Stomach (tissue), 4 donors: ENCODE data around the gene TGIF1.

ENCODE experiments used
- POLR2A ChIP-seq, 4 donors: fragments of 450-650 bp; IDR thresholded peaks; one replicate each; pipeline ENCODE4 v1.6.1; 2016; ENCODE audit warnings: antibody characterized with exemption in 4 of 4, control low read depth in 2 of 4, mild to moderate bottlenecking in 1 of 4, moderate library complexity in 1 of 4
- POLR2AphosphoS5 ChIP-seq, 3 donors: sonication (generic); formaldehyde crosslinking; IDR thresholded peaks; one replicate each; pipeline ENCODE4 v1.6.1; 2016; ENCODE audit warnings: antibody characterized with exemption in 3 of 3
- TF ChIP-seq, protein P1 (sequence below), 7 experiments: fragments of 450-650 bp in 4 of 7; fragments of 200-600 bp in 3 of 7; sonication (generic) in 3 of 7; IDR thresholded peaks; one replicate each; pipeline ENCODE4 v1.5.1; 2016 to 2019; ENCODE audit warnings: antibody characterized with exemption in 7 of 7, control low read depth in 2 of 7, mild to moderate bottlenecking in 1 of 7

DNA sequence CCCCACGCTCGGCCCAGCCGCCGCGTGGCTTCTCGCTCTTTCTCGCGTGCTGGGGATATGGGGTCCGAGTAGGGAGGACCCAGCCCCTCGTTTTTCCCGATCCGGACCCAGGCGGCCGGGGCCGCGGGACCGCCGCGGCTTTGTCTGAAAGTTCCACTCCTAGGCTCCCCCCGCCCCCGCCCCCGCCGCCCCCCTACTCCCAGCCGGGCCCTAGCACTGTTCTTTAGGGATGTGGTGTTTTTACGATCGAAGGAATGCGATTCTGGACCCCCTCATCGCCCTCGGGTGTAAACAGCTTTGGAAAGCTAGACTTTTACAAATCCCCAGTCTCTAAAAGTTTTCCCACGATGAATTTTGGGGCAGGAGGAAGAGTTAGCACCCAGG is 819 bp downstream of the TGIF1 start:
- no peak for TF ChIP-seq POLR2AphosphoS5 (IDR thresholded peaks at IDR 0.05)
- TF ChIP-seq, protein P1, sequence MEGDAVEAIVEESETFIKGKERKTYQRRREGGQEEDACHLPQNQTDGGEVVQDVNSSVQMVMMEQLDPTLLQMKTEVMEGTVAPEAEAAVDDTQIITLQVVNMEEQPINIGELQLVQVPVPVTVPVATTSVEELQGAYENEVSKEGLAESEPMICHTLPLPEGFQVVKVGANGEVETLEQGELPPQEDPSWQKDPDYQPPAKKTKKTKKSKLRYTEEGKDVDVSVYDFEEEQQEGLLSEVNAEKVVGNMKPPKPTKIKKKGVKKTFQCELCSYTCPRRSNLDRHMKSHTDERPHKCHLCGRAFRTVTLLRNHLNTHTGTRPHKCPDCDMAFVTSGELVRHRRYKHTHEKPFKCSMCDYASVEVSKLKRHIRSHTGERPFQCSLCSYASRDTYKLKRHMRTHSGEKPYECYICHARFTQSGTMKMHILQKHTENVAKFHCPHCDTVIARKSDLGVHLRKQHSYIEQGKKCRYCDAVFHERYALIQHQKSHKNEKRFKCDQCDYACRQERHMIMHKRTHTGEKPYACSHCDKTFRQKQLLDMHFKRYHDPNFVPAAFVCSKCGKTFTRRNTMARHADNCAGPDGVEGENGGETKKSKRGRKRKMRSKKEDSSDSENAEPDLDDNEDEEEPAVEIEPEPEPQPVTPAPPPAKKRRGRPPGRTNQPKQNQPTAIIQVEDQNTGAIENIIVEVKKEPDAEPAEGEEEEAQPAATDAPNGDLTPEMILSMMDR (IDR thresholded peaks at IDR 0.05) = no peak
- TF ChIP-seq POLR2A (IDR thresholded peaks at IDR 0.05) = no peak
